GM19438 (cell line): ENCODE data around the gene ALDH5A1.

Source experiments
- ATAC-seq: cut with Tn5 transposase; IDR thresholded peaks from one replicate; pipeline ENCODE4 v1.9.1; 2021; ENCODE audit warnings: low read depth; ENCODE audit not compliant: unreplicated experiment

Gene ALDH5A1

GRCh38 chr6:24494821-24495795, at the start of gene ALDH5A1:
Gene ALDH5A1, plus strand, starts transcription at chr6:24494969. Its CDS starts 28 bp downstream, at chr6:24494997.
- peak; percentile 64 for ATAC-seq

GRCh38 chr6:24445704-24446103, 49.1 kb upstream of the ALDH5A1 start:
- no peak for ATAC-seq

- ATAC-seq, result no peak
Observed at GRCh38 chr6:24446670-24447069, 48.1 kb upstream of the ALDH5A1 start.

GRCh38 chr6:24448396-24448795, 46.4 kb upstream of the ALDH5A1 start:
- no peak for ATAC-seq

GRCh38 chr6:24448828-24449525, 45.8 kb upstream of the ALDH5A1 start:
- no peak for ATAC-seq

- no peak for ATAC-seq
Observed at GRCh38 chr6:24451581-24452388, 43.0 kb upstream of the ALDH5A1 start.

GRCh38 chr6:24453921-24454320, 40.8 kb upstream of the ALDH5A1 start:
- no peak for ATAC-seq

- ATAC-seq, result no peak
Observed at GRCh38 chr6:24454452-24454851, 40.3 kb upstream of the ALDH5A1 start.

GRCh38 chr6:24455061-24455460, 39.7 kb upstream of the ALDH5A1 start:
- no peak for ATAC-seq

- ATAC-seq, result no peak
Observed at GRCh38 chr6:24458134-24458533, 36.6 kb upstream of the ALDH5A1 start.

GRCh38 chr6:24458941-24459340, 35.8 kb upstream of the ALDH5A1 start:
- ATAC-seq, result no peak

GRCh38 chr6:24460966-24461365, 33.8 kb upstream of the ALDH5A1 start:
- no peak for ATAC-seq

GRCh38 chr6:24464253-24465038, 30.3 kb upstream of the ALDH5A1 start:
- no peak for ATAC-seq

- no peak for ATAC-seq
Observed at GRCh38 chr6:24469811-24470210, 25.0 kb upstream of the ALDH5A1 start.

GRCh38 chr6:24472181-24472580, 22.6 kb upstream of the ALDH5A1 start:
- no peak for ATAC-seq

GRCh38 chr6:24476631-24477030, 18.1 kb upstream of the ALDH5A1 start:
- no peak for ATAC-seq

- no peak for ATAC-seq
Observed at GRCh38 chr6:24477070-24477469, 17.7 kb upstream of the ALDH5A1 start.

- no peak for ATAC-seq
Observed at GRCh38 chr6:24478903-24479302, 15.9 kb upstream of the ALDH5A1 start.

- no peak for ATAC-seq
Observed at GRCh38 chr6:24480705-24481104, 14.1 kb upstream of the ALDH5A1 start.

GRCh38 chr6:24481449-24481848, 13.3 kb upstream of the ALDH5A1 start:
- ATAC-seq, result no peak
